Fibroblast of upper back skin (primary cell): ENCODE results near the gene URI1.

ENCODE experiments used
- DNase-seq: peaks from one replicate; pipeline ENCODE4 v3.0.0-alpha.2; 2013

The URI1 gene

DNA sequence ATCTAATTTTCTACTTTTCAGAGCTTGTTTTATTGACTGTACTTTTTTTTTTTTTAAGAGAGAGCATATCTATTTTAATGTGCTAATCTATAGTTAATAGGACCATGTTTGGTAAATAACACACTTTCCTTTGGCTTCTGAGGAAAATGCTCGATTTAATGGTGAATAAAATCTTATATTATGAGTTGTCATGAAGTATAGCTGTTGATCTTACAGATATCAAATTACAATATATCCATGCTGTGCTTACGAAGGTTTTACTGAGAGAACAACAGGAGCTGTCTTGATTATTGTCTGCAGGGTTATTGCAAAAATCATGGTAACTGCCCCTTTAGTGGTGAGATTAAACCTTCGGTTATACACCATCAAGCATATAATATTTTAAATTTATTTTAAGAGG, 29.6 kb downstream of the URI1 start:
- no peak for DNase-seq

DNA sequence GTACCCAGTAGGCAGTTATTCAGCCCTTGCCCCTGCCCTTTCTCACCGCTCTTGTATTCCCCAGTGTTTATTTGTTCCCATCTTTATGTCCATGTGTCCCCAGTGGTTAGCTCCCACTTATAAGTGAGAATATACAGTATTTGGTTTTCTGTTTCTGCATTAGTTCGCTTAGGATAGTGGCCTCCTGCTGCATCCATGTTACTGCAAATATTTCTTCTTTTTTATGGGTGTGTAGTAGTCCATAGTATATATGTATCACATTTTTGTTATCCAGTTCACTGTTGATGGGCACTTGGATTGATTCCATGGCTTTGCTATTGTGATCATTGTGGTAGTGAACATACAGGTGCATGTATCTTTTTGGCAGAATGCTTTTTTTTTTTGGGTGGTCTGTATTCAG, 32.7 kb downstream of the URI1 start:
- no peak for DNase-seq

DNA sequence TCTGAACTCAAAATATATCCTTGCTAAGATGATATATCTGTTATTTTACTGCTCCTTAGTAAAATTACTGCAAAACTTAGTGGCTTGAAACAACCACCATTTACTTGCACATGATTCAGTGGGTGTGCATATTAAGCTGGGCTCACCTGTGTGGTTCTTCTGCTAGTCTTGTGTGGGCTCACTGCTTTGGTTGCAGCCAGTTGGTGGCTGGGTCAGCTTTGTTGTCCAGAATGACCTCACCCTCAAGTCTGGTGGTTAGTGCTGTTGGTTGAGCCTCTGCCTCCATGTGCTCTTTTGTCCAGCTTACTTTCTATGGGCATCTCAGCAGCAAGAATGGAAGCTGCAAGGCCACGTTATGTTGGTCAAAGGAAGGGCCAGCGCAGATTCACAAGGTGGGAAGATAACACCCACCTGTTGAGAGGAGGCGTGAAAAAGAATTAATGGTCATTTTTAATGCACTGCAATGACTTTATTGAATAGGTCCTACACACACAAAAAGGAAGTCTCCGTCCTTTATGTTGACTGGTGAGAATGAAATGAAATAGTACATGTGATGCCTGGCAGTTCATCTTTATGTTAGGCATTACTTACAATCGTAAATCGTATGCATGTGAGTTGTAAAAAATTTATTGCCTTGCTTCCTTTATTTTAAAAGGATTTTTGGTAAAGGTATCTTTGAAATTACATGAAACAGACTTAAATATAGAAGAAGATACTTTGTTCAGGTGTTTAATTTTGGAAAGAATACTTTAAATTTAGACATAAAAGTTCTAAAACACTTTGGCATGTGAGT, 34.3 kb downstream of the URI1 start:
- DNase-seq, result no peak

GRCh38 chr19:29978080-29978479, 36.0 kb downstream of the URI1 start:
- no peak for DNase-seq

GRCh38 chr19:29983568-29983967, 41.5 kb downstream of the URI1 start:
- no peak for DNase-seq

DNA sequence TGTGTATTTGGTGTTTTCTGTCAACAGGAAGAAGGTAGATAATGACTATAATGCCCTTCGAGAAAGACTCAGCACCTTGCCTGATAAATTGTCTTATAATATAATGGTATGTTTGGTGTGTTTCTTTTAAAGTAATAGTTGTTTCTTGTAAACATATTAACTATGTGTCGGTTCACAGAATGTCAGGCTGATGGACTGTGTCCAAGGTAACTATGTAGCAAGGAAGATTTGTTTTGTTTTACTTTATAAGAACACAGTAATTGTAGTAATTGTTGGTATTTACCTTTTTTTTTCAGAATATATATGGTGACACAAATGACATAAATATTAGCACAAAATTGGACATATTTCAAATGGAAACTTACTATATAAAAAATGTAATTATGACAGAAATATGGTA, 43.2 kb downstream of the URI1 start:
- no peak for DNase-seq

- DNase-seq, result no peak
Measured at GRCh38 chr19:29988351-29988750, 46.3 kb downstream of the URI1 start.

DNA sequence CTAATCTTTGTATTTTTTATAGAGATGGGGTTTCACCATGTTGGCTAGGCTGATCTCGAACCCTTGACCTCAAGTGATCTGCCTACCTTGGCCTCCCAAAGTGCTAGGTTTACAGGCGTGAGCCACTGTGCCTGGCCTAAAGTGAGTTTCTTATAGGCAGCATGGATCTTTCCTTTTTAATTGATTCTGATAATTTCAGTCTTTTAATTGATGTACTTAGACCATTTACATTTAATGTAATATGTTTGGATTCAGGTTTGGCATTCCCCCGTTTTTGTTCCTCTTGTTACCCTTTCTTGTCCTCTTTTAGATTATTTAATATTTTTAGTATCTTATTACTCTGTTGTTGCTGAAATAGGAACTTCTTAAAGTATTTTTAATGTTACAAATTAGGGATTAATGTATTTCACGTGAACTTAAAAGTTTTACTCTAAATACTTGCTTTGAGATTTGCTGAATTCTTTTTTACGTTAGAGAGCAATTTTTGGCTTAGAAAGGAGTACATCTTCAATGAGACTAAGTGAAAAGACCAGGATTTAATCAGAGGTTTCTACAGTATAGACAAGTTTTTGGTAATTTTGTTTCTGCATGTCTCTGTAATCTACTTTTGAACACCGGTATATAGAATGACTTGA, 50.3 kb downstream of the URI1 start:
- no peak for DNase-seq

- DNase-seq, result no peak
Measured at GRCh38 chr19:29999490-29999889, 57.5 kb downstream of the URI1 start.

- no peak for DNase-seq
Measured at GRCh38 chr19:30000862-30001261, 58.8 kb downstream of the URI1 start.

- no peak for DNase-seq
Measured at GRCh38 chr19:30001301-30001700, 59.3 kb downstream of the URI1 start.

DNA sequence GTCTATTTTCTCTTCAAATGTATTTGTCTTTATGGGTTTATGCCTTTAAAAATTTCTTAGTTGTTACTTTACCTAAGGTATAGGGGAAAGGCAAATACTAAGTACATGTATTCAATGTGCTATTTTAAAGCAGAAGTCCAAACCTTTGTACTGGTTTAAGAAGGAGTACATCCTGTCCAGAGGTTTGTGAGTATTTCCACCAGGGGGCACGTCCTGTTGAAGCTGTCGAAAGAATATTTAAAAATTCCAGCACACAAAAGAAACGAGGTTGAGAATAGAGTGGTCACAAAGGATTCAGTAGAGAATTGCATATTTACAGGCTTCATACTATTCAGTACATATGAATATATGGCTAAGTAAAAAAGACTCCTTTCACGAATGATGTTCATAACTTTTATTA, 59.8 kb downstream of the URI1 start:
- no peak for DNase-seq

- no peak for DNase-seq
Measured at GRCh38 chr19:30003866-30004265, 61.8 kb downstream of the URI1 start.

DNA sequence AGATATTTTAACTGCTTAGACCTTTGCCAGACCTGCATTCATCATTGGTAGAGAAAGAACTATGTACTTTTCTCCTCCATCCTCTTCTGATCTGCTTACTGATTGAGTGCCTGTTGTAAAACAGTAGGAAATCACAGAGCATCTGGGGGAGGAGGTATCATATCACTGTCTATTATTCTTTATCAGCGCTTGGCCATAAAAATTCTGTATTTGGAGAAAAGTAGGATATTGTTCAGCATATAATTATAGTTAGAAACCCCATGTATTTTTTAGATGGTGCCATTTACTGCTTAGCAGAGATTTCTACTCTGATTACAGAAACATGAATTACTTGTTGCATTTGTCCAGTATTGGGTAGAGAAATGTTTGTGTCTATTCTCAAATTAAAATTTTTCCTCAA, 62.4 kb downstream of the URI1 start:
- DNase-seq, result no peak

- DNase-seq, result no peak
Measured at GRCh38 chr19:30006207-30006606, 64.2 kb downstream of the URI1 start.

- no peak for DNase-seq
Measured at GRCh38 chr19:30008169-30008568, 66.1 kb downstream of the URI1 start.

- DNase-seq, result no peak
Measured at GRCh38 chr19:30009013-30009412, 67.0 kb downstream of the URI1 start.

- DNase-seq, result no peak
Measured at GRCh38 chr19:30011051-30011578, 69.1 kb downstream of the URI1 start.

- no peak for DNase-seq
Measured at GRCh38 chr19:30014770-30015169, 72.7 kb downstream of the URI1 start.

- DNase-seq, result no peak
Measured at GRCh38 chr19:30017172-30017571, 75.1 kb downstream of the URI1 start.

DNA sequence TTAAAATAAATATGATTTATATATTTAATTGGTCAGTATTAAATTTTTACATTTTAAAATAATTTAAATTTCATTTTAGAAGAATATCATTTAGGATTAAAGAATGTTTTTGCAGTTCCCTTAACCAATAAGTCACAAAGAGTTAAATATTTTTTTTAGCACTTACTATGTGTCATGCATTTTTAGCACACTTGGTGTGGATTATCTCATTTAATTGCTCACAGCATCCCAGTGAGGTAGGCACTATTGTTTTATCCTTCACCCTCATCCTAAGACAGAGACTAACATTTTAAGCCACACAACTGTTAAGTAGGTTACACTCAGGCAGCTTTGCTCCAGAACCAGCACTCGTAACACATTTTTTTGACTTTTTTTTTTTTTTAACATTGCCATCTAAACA, 78.2 kb downstream of the URI1 start:
- DNase-seq, result no peak

DNA sequence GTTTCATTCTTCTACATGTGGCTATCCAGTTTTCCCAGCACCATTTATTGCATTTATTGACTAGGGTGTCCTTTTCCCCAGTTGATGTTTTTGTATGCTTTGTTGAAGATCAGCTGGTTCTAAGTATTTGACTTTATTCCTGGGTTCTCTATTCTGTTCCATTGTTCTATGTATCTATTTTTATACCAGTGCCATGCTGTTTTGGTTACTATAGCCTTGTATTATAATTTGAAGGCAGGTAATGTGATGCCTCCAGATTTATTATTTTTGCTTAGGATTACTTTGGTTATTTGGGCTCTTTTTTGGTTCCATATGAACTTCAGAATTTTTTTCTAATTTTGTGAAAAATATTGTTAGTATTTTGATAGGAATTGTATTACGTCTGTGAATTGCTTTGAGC, 80.6 kb downstream of the URI1 start:
- DNase-seq, result no peak

GRCh38 chr19:30023330-30023729, 81.3 kb downstream of the URI1 start:
- DNase-seq, result no peak

GRCh38 chr19:30024091-30024490, 82.1 kb downstream of the URI1 start:
- no peak for DNase-seq

GRCh38 chr19:30026933-30027332, 84.9 kb downstream of the URI1 start:
- no peak for DNase-seq
